ENCODE measurements around the gene PDIK1L. TPM values are rescaled to one million over a fixed set of nuclear protein-coding genes. Genes with fewer than 3 reads are reported as not detected.

Gene PDIK1L
- total and polyA plus RNA-seq, 4 donors = 3.2 to 9.2 (median 4.8) TPM

DNA sequence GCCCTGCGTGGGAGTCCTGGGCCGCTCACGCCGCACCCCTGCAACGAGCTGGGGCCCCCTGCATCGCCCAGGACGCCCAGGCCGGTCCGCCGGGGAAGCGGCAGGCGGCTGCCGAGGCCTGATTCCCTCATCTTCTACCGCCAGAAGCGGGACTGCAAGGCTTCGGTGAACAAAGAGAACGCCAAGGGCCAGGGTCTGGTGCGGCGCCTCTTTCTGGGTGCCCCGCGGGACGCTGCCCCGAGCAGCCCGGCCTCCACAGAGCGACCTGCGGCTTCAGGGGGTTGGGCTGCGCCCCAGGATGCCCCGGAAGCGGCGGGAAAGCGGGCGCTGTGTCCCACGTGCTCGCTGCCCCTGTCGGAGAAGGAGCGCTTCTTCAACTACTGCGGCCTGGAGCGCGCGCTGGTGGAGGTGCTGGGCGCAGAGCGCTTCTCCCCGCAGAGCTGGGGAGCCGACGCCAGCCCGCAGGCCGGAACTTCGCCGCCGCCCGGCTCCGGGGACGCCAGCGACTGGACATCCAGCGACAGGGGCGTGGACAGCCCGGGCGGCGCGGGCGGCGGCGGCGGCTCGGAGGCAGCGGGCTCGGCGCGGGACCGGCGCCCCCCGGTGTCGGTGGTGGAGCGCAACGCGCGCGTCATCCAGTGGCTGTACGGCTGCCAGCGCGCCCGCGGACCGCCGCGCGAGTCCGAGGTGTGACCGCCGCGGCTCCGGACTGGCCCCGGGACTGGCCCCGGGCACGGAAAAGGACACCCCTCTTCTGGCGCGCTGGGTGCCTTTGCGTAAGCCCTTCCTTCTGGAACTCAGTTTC lies 50.0 kb downstream of the PDIK1L start:
- DNase-seq (ENCODE audit: low spot score) = peak; percentile 56
- Histone ChIP-seq H3K36me3 (ENCODE audit: control insufficient read depth in 4 of 4, insufficient read depth in 3 of 4, low read depth in 1 of 4, low read length in 3 of 4) (no peaks in the 10 kb centered on the region), H3K4me1 (ENCODE audit: control insufficient read depth in 4 of 4, insufficient read depth in 4 of 4, low read length in 3 of 4) (peaks cover 10 to 26% (median 18%) of the 10 kb centered on the region in 4 donors), H3K9me3 (ENCODE audit: control insufficient read depth in 4 of 4, low read length in 3 of 4) (no peaks in the 10 kb centered on the region), H3K27ac (ENCODE audit: low read depth in 1 of 2, low read length in 2 of 2) (peak overlapping the region in 1 of 2 donors; percentile 33), H3K27me3 (ENCODE audit: control insufficient read depth in 4 of 4, insufficient read depth in 4 of 4, low read length in 3 of 4) (peaks cover 0 to 4% (median under 1%) of the 10 kb centered on the region in 4 donors), H3K4me3 (ENCODE audit: low read depth in 1 of 3, low read length in 3 of 3) (peak overlapping the region; percentile 35 to 59 (median 51)), H3K9ac (ENCODE audit: low read depth in 1 of 2, low read length in 2 of 2) (no peak overlapping the region)
- no peak for TF ChIP-seq EGR1 (IDR thresholded peaks at IDR 0.05; ENCODE audit: low read depth in 2 of 2)
- TF ChIP-seq JUND (IDR thresholded peaks at IDR 0.05) = no peak
- no peak for TF ChIP-seq NR2F2 (IDR thresholded peaks at IDR 0.05)
- TF ChIP-seq, protein P1, sequence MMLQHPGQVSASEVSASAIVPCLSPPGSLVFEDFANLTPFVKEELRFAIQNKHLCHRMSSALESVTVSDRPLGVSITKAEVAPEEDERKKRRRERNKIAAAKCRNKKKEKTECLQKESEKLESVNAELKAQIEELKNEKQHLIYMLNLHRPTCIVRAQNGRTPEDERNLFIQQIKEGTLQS (IDR thresholded peaks at IDR 0.05) = no peak
- TF ChIP-seq YY1 (IDR thresholded peaks at IDR 0.05) = no peak
- TF ChIP-seq RAD21 (IDR thresholded peaks at IDR 0.05) = no peak
- TF ChIP-seq, protein P2, sequence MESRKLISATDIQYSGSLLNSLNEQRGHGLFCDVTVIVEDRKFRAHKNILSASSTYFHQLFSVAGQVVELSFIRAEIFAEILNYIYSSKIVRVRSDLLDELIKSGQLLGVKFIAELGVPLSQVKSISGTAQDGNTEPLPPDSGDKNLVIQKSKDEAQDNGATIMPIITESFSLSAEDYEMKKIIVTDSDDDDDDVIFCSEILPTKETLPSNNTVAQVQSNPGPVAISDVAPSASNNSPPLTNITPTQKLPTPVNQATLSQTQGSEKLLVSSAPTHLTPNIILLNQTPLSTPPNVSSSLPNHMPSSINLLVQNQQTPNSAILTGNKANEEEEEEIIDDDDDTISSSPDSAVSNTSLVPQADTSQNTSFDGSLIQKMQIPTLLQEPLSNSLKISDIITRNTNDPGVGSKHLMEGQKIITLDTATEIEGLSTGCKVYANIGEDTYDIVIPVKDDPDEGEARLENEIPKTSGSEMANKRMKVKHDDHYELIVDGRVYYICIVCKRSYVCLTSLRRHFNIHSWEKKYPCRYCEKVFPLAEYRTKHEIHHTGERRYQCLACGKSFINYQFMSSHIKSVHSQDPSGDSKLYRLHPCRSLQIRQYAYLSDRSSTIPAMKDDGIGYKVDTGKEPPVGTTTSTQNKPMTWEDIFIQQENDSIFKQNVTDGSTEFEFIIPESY (IDR thresholded peaks at IDR 0.05) = no peak
- 1% methylated on average over 98 of the region's 98 CpGs for WGBS

DNA sequence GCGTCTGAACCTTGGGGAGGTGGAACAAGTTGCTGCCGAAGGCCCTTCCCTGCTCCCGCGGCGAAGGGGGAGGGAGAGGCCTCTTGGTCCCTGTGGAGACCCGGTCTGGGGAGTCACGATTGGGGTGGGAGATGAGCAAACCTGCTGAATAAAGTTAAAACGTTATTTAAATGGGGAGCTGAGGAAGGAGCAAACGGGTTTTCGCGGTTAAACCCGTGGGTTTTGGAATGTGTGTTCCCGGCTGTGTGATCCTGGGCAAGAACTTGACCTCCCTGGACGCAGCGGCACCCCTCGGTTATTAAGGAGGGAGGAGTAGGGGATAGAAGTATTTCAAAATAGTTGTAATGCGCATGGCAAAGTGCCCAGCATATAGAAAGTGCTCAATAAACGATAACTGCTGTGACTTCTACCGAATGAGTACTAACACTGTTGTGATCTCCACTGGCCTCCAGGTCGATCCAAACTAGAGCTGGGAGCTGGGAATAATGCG lies 50.6 kb downstream of the PDIK1L start:
- peaks cover 10 to 26% (median 18%) of the 10 kb centered on the region in 4 donors for H3K4me1 ChIP-seq (ENCODE audit: control insufficient read depth in 4 of 4, insufficient read depth in 4 of 4, low read length in 3 of 4)
- peak overlapping the region; percentile 17 to 59 (median 18) for H3K4me3 ChIP-seq (ENCODE audit: low read depth in 1 of 3, low read length in 3 of 3)
- DNase-seq (ENCODE audit: low spot score) = no peak
- no peak overlapping the region for H3K27ac ChIP-seq (ENCODE audit: low read depth in 1 of 2, low read length in 2 of 2)
- peaks cover 0 to 4% (median under 1%) of the 10 kb centered on the region in 4 donors for H3K27me3 ChIP-seq (ENCODE audit: control insufficient read depth in 4 of 4, insufficient read depth in 4 of 4, low read length in 3 of 4)
- H3K36me3 ChIP-seq (ENCODE audit: control insufficient read depth in 4 of 4, insufficient read depth in 3 of 4, low read depth in 1 of 4, low read length in 3 of 4) = no peaks in the 10 kb centered on the region
- H3K9ac ChIP-seq (ENCODE audit: low read depth in 1 of 2, low read length in 2 of 2) = no peak overlapping the region
- TF ChIP-seq NR2F2 (IDR thresholded peaks at IDR 0.05) = no peak
- TF ChIP-seq RAD21 (IDR thresholded peaks at IDR 0.05) = no peak
- TF ChIP-seq JUND (IDR thresholded peaks at IDR 0.05) = no peak
- TF ChIP-seq, protein P3, sequence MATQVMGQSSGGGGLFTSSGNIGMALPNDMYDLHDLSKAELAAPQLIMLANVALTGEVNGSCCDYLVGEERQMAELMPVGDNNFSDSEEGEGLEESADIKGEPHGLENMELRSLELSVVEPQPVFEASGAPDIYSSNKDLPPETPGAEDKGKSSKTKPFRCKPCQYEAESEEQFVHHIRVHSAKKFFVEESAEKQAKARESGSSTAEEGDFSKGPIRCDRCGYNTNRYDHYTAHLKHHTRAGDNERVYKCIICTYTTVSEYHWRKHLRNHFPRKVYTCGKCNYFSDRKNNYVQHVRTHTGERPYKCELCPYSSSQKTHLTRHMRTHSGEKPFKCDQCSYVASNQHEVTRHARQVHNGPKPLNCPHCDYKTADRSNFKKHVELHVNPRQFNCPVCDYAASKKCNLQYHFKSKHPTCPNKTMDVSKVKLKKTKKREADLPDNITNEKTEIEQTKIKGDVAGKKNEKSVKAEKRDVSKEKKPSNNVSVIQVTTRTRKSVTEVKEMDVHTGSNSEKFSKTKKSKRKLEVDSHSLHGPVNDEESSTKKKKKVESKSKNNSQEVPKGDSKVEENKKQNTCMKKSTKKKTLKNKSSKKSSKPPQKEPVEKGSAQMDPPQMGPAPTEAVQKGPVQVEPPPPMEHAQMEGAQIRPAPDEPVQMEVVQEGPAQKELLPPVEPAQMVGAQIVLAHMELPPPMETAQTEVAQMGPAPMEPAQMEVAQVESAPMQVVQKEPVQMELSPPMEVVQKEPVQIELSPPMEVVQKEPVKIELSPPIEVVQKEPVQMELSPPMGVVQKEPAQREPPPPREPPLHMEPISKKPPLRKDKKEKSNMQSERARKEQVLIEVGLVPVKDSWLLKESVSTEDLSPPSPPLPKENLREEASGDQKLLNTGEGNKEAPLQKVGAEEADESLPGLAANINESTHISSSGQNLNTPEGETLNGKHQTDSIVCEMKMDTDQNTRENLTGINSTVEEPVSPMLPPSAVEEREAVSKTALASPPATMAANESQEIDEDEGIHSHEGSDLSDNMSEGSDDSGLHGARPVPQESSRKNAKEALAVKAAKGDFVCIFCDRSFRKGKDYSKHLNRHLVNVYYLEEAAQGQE (IDR thresholded peaks at IDR 0.05) = no peak
- TF ChIP-seq, protein P4, sequence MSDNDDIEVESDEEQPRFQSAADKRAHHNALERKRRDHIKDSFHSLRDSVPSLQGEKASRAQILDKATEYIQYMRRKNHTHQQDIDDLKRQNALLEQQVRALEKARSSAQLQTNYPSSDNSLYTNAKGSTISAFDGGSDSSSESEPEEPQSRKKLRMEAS (IDR thresholded peaks at IDR 0.05) = no peak
- TF ChIP-seq HNF4G (IDR thresholded peaks at IDR 0.05) = no peak
- no peak for TF ChIP-seq FOXA2 (IDR thresholded peaks at IDR 0.05)
- no peak for TF ChIP-seq YY1 (IDR thresholded peaks at IDR 0.05)
- TF ChIP-seq, protein P5, sequence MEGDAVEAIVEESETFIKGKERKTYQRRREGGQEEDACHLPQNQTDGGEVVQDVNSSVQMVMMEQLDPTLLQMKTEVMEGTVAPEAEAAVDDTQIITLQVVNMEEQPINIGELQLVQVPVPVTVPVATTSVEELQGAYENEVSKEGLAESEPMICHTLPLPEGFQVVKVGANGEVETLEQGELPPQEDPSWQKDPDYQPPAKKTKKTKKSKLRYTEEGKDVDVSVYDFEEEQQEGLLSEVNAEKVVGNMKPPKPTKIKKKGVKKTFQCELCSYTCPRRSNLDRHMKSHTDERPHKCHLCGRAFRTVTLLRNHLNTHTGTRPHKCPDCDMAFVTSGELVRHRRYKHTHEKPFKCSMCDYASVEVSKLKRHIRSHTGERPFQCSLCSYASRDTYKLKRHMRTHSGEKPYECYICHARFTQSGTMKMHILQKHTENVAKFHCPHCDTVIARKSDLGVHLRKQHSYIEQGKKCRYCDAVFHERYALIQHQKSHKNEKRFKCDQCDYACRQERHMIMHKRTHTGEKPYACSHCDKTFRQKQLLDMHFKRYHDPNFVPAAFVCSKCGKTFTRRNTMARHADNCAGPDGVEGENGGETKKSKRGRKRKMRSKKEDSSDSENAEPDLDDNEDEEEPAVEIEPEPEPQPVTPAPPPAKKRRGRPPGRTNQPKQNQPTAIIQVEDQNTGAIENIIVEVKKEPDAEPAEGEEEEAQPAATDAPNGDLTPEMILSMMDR (IDR thresholded peaks at IDR 0.05; ENCODE audit: low read depth, low read length, missing input control) = no peak
- no peak for TF ChIP-seq HNF4A (conservative IDR thresholded peaks at IDR 0.05)
- TF ChIP-seq SP1 (IDR thresholded peaks at IDR 0.05) = no peak
- TF ChIP-seq, protein P2 (IDR thresholded peaks at IDR 0.05) = no peak
- TF ChIP-seq EGR1 (IDR thresholded peaks at IDR 0.05; ENCODE audit: low read depth in 2 of 2) = no peak
- TF ChIP-seq FOXA1 (IDR thresholded peaks at IDR 0.05) = no peak
- TF ChIP-seq RXRA (IDR thresholded peaks at IDR 0.05) = no peak
- no peak for TF ChIP-seq TAF1 (conservative IDR thresholded peaks at IDR 0.05)
- no peak for TF ChIP-seq GABPA (IDR thresholded peaks at IDR 0.05 in 1 of 2, conservative IDR thresholded peaks at IDR 0.05 in 1 of 2)
- TF ChIP-seq, protein P1 (IDR thresholded peaks at IDR 0.05) = no peak
- WGBS = 23% methylated on average over 21 of the region's 21 CpGs
- H3K9me3 ChIP-seq (ENCODE audit: control insufficient read depth in 4 of 4, low read length in 3 of 4) = no peaks in the 10 kb centered on the region

Measured in liver (tissue), 9 donors.